Muscle of back (tissue), 11 donors: Measurements from ENCODE around the gene PDE6A. TPM values are rescaled to one million over a fixed set of nuclear protein-coding genes. Genes with fewer than 3 reads are reported as not detected.
"Not testable (repeated sequence)": the region's sequence is repeated elsewhere in the genome, so short reads cannot be mapped to it uniquely, and the experiment has no call there.

Experiments used
- DNase-seq, 3 donors: peaks; one replicate each; pipeline versions ENCODE4 v3.0.0 to v3.0.0-alpha.2; 2013
- polyA plus RNA-seq, 10 donors: library from polyadenylated mRNA; unstranded; fragments of 120-200 nt; gene quantifications; one replicate each; pipeline ENCODE4 v1.2.1, GENCODE V29; 2013; ENCODE audit not compliant: insufficient read length in 10 of 10

The PDE6A gene
- polyA plus RNA-seq, 10 donors = 0.03 to 0.12 (median 0.06) TPM

- DNase-seq = no peak
These were observed 48.9 kb downstream of the PDE6A start for GRCh38 chr5:149895416-149896345.

GRCh38 chr5:149894237-149894636, 50.4 kb downstream of the PDE6A start:
- DNase-seq = no peak

GRCh38 chr5:149893403-149893931, 51.1 kb downstream of the PDE6A start:
- DNase-seq = no peak

- DNase-seq = no peak
These were observed 52.0 kb downstream of the PDE6A start for GRCh38 chr5:149892594-149892993.

GRCh38 chr5:149888280-149888679, 56.3 kb downstream of the PDE6A start:
- DNase-seq = no peak

- peak in 1 of 3 donors; percentile 76 for DNase-seq
These were observed 56.9 kb downstream of the PDE6A start for GRCh38 chr5:149887622-149888183.

- DNase-seq = peak in 1 of 3 donors; percentile 24
These were observed 57.7 kb downstream of the PDE6A start for GRCh38 chr5:149886692-149887470.

GRCh38 chr5:149886060-149886459, 58.5 kb downstream of the PDE6A start:
- no peak for DNase-seq

GRCh38 chr5:149885513-149885912, 59.1 kb downstream of the PDE6A start:
- no peak for DNase-seq

- no peak for DNase-seq
These were observed 61.0 kb downstream of the PDE6A start for GRCh38 chr5:149883550-149883949.

- DNase-seq = not testable (repeated sequence)
These were observed 62.0 kb downstream of the PDE6A start for GRCh38 chr5:149882633-149883032.

- DNase-seq = no peak
These were observed 62.7 kb downstream of the PDE6A start for GRCh38 chr5:149881874-149882273.

- DNase-seq = no peak
These were observed 63.4 kb downstream of the PDE6A start for GRCh38 chr5:149881069-149881622.

GRCh38 chr5:149879593-149879992, 65.0 kb downstream of the PDE6A start:
- DNase-seq = not testable (repeated sequence)

- DNase-seq = no peak
These were observed 66.2 kb downstream of the PDE6A start for GRCh38 chr5:149878371-149878770.

- DNase-seq = no peak
These were observed 70.7 kb downstream of the PDE6A start for GRCh38 chr5:149873896-149874295.

GRCh38 chr5:149872351-149873040, 72.1 kb downstream of the PDE6A start:
- no peak for DNase-seq

- no peak for DNase-seq
These were observed 73.1 kb downstream of the PDE6A start for GRCh38 chr5:149871471-149871870.

- DNase-seq = no peak
These were observed 73.9 kb downstream of the PDE6A start for GRCh38 chr5:149870697-149871096.

- no peak for DNase-seq
These were observed 74.4 kb downstream of the PDE6A start for GRCh38 chr5:149870232-149870631.

- no peak for DNase-seq
These were observed 75.2 kb downstream of the PDE6A start for GRCh38 chr5:149869411-149869821.
